H7 (cell line): ENCODE measurements around the gene OSM. TPM values are rescaled to one million over a fixed set of nuclear protein-coding genes. Genes with fewer than 3 reads are reported as not detected.
"Not testable (repeated sequence)": the region's sequence is repeated elsewhere in the genome, so short reads cannot be mapped to it uniquely, and the experiment has no call there.

Source experiments
- DNase-seq: peaks from one replicate; pipeline ENCODE4 v3.0.0; 2012
- H3K27me3 ChIP-seq: 2 replicates; pipeline ENCODE4 v1.6.0; 2011; ENCODE audit warnings: mild to moderate bottlenecking, low read length; ENCODE audit not compliant: control insufficient read depth, insufficient read depth
- H3K36me3 ChIP-seq: replicated peaks from 2 replicates; pipeline ENCODE4 v1.5.1; 2011; ENCODE audit warnings: low read length; ENCODE audit not compliant: control insufficient read depth, insufficient read depth
- H3K4me3 ChIP-seq: 2 replicates; pipeline ENCODE4 v1.5.1; 2011; ENCODE audit warnings: low read depth, mild to moderate bottlenecking, control low read depth, low read length, moderate library complexity; ENCODE audit not compliant: insufficient read depth
- total RNA-seq: library from RNA; depleted of rRNA; stranded (reverse); fragments of >200 nt; shearing (Covaris generic); gene quantifications from 2 replicates; pipeline ENCODE4 v1.2.3, GENCODE V29; 2014; rRNA removed

OSM gene
- total RNA-seq, 1 experiment from 2014 or later: not detected

DNA sequence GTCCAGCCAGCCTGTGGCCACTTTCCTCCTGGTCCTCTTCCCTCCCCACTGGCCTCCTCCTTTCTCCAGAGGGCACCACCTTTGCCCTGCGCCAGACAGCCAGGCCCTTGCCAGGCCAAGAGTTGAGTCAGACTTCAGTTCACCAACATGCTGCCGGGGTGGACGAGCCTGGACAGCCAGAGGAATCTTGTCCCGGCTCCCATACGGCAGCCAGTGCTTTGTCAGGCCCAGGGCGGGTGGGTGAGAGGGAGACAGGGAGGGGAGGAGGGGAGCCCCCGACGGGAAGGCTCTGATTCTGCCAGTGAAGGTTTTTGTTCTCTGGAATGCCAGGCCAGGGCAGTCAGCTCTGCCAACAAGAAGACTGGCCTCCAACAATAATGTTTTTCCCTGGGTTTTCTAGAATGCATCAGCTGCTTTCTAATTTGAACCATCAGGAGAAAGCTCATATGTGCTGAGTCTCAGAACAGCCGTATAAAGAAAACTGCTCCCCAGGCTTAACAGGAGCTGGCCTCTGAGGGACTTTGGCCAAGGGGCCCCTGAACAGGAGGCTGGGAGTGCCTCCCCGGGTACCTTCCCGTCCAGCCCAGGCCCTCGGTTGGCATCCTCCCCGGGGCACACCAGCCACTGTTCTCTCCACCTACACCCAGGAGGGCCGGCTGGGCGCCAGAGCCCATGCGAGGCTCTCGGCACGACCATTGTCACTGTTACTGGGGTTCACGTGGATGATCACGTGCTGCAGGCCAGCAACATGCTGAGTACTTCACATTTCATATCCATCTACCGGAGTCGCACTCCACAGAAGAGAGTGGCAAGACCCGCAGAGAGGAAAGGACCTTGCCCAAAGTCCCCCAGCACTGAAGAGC, 48.7 kb downstream of the OSM start:
- no peaks in the 10 kb centered on the region for H3K36me3 ChIP-seq
- no peak overlapping the region for H3K4me3 ChIP-seq
- H3K27me3 ChIP-seq: no peaks in the 10 kb centered on the region
- no peak for DNase-seq

DNA sequence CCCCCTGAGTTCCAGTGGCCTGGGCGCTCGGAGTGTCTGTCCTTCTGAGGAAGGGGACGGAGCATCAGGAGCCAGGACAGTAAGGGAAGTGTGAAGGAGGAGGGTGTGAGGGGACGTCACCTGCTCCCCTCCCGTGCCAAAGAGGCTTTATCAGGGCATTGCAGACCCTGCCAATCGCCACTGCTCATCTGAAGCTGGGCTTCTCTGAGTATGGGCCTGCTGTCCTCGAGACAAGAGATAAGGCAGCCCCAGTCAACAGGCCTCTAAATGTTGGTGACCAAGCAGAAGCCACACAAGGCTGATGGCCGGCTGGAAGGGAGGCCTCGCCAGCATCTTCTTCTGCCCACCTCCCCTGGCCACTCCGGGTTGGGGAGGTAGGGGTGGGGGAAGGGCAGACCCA, 49.9 kb downstream of the OSM start:
- DNase-seq: peak; percentile 20
- Histone ChIP-seq H3K36me3 (no peaks in the 10 kb centered on the region), H3K27me3 (no peaks in the 10 kb centered on the region), H3K4me3 (no peak overlapping the region)

DNA sequence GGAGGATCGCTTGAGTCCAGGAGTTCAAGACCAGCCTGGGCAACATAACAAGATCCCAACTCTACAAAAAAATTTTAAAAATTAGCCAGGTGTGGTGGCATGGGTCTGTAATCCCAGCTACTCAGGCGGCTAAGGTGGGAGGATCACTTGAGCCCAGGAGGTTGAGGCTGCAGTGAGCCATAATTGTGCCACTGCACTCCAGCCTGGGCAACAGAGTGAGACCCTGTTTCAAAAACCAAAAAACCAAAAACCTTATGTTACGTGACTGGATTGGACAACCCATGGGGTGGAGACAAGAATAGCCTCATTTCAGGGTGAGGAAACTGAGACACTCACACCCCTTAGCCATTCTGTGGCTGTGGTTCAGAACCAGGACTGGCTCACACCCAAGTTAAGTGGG, 50.4 kb downstream of the OSM start:
- H3K36me3 ChIP-seq, DNase-seq, H3K4me3 ChIP-seq, H3K27me3 ChIP-seq: not testable (repeated sequence)

DNA sequence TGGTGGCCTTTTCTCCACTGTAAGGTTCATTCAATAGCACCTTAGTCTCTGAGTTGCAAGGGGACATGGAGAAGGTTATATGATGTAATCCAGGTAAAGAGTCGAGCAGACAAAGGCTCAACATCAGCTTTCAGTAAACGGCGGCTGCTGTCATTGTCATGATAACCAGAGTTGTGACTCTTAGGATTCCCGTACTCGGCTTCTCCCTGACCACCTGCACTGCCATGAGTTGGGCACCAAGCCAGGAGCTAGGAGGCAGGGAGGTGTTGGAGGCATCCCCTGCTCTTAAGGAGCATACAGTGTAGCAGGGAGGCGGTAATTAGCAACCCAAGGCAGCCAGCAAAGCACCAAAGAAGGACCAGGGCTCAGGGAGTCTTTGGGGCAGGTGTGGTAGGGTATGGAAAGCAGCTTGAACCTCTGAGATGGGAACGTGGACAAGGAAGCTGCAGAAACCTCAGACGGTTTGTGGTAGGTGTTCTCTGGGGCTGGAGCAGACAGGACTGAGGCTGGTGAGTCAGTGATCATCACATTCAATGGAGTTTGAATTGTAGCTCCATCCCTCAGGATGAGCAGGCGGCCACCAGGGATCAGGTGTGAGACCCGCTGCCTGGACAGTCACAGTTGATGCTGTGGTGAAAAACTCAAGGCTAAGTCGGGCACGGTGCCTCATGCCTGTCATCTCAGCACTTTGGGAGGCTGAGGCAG, 51.8 kb downstream of the OSM start:
- peak; percentile 46 for DNase-seq
- H3K27me3 ChIP-seq: no peaks in the 10 kb centered on the region
- no peaks in the 10 kb centered on the region for H3K36me3 ChIP-seq
- no peak overlapping the region for H3K4me3 ChIP-seq

DNA sequence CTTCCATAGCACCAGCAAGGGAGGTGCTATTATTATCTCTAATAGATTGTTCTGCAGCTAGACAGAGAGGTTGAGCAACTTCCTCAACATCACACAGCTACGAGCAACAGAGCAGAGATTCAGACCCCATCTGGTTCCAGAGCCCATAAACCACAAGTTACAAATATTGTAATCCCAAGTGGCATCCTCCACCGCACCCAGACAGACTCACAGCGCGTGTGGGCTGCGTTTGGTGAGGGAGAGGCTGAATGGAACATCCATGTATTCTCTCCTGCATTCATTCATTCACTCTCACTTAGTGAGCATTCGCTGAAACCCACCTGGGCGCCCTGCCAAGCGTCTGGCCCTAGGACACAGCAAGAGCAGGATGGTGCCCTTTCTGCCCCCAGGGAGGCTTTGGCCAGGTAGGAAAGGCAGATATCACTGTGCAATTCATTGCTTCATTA, 53.6 kb downstream of the OSM start:
- no peaks in the 10 kb centered on the region for H3K36me3 ChIP-seq
- H3K4me3 ChIP-seq: no peak overlapping the region
- no peaks in the 10 kb centered on the region; the same call in 1 of the 2 replicates for H3K27me3 ChIP-seq
- no peak for DNase-seq

Other genes starting within 250 kb of the OSM start
- not detected in 2 replicates for gene HORMAD2, start 186.4 kb downstream of the OSM start, total RNA-seq
- gene LIF, start 20.1 kb downstream of the OSM start, total RNA-seq: 0.41 and 0.59 TPM in 2 replicates
- gene CASTOR1, start 22.7 kb upstream of the OSM start, total RNA-seq: 10.2 and 15.4 TPM in 2 replicates
- 12.0 and 12.6 TPM in 2 replicates for gene TBC1D10A, start 60.1 kb upstream of the OSM start, total RNA-seq
- gene SF3A1, start 90.0 kb upstream of the OSM start, total RNA-seq: 70.1 and 97.1 TPM in 2 replicates
- 4.7 and 6.1 TPM in 2 replicates for gene CCDC157, start 90.2 kb upstream of the OSM start, total RNA-seq
- 24.7 and 26.6 TPM in 2 replicates for gene RNF215, start 120.6 kb upstream of the OSM start, total RNA-seq
- 1.7 and 4.2 TPM in 2 replicates for gene SEC14L2, start 130.2 kb upstream of the OSM start, total RNA-seq
- gene MTFP1, start 158.9 kb upstream of the OSM start, total RNA-seq: 96.3 and 117 TPM in 2 replicates
- not detected in 2 replicates for gene SEC14L3, start 205.2 kb upstream of the OSM start, total RNA-seq
- not detected in 2 replicates for gene SEC14L4, start 238.8 kb upstream of the OSM start, total RNA-seq